ENCODE data around the gene CSAG2. TPM values are rescaled to one million over a fixed set of nuclear protein-coding genes. Genes with fewer than 3 reads are reported as not detected.
"Not testable (repeated sequence)": the region's sequence is repeated elsewhere in the genome, so short reads cannot be mapped to it uniquely, and the experiment has no call there.

The CSAG2 gene
- total RNA-seq, 1 donor from 2014 or later, result not detected

DNA sequence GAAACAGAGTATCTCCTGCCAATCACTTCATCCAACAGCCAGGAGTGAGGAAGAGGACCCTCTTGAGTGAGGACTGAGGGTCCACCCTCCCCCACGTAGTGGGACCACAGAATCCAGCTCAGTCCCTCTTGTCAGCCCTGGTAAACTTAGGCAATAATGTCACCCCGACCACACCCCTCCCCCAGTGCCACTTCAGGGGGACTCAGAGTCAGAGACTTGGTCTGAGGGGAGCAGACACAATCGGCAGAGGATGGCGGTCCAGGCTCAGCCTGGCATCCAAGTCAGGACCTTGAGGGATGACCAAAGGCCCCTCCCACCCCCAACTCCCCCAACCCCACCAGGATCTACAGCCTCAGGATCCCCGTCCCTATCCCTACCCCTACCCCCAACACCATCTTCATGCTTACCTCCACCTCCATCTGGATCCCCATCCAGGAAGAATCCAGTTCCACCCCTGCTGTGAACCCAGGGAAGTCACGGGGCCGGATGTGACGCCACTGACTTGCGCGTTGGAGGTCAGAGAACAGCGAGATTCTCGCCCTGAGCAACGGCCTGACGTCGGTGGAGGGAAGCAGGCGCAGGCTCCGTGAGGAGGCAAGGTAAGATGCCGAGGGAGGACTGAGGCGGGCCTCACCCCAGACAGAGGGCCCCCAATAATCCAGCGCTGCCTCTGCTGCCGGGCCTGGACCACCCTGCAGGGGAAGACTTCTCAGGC is 24.3 kb upstream of the CSAG2 start, which contains the start of the genes CSAG1 and MAGEA12:
CSAG1 (minus strand) TSS at position 461 of the 715 bp plus-strand sequence. CDS start 1,261 bp downstream, outside the sequence.
MAGEA12 (plus strand) TSS at position 497 of the 715 bp plus-strand sequence. CDS start 2,405 bp downstream, outside the sequence.
- H3K9me3 Mint-ChIP-seq, result peaks cover 11% of the 10 kb centered on the region
- H3K27ac Mint-ChIP-seq, result no peak within 1 kb of the TSS
- H3K4me1 Mint-ChIP-seq, result no peaks in the 10 kb centered on the region
- no peak for TF ChIP-seq CTCF (IDR thresholded peaks at IDR 0.05; ENCODE audit: unreplicated experiment)
- H3K4me3 Mint-ChIP-seq, result no peak within 1 kb of the TSS
- H3K27me3 Mint-ChIP-seq (ENCODE audit: low read depth), result peaks cover 16% of the 10 kb centered on the region
- DNase-seq (ENCODE audit: low spot score in 2 of 2, unreplicated experiment in 2 of 2), result no peak
- no peaks in the 10 kb centered on the region for H3K36me3 Mint-ChIP-seq

DNA sequence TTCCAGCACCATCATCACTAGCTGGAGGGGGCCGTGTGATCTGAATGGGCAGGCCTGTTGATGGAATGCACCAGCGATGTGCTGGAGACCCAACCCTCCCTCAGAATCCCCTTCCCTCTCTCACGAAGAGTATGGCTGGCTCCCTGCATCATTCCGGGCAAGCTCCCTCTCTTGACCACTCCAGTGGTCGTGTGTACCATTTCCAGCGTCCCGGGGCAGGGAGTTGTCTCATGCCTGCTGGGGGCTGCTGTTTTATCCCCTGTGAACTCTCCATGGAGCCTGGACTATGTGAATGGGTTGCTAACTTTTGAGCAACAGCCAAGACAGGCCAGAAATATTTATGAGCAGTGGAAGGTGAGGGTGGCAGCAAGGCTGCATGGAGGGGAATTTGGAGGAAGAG is 16.3 kb upstream of the CSAG2 start:
- H3K36me3 Mint-ChIP-seq, result no peaks in the 10 kb centered on the region
- H3K4me1 Mint-ChIP-seq, result no peaks in the 10 kb centered on the region
- H3K9me3 Mint-ChIP-seq, result peaks cover 26% of the 10 kb centered on the region
- H3K27me3 Mint-ChIP-seq (ENCODE audit: low read depth), result peaks cover 9% of the 10 kb centered on the region
- TF ChIP-seq CTCF (IDR thresholded peaks at IDR 0.05; ENCODE audit: unreplicated experiment), result no peak
- H3K27ac Mint-ChIP-seq, result no peak overlapping the region
- no peak overlapping the region for H3K4me3 Mint-ChIP-seq
- DNase-seq (ENCODE audit: low spot score in 2 of 2, unreplicated experiment in 2 of 2), result no peak

GRCh38 chrX:152713815-152714787 is 5.0 kb upstream of the CSAG2 start, which contains the start of gene MAGEA2B:
Gene MAGEA2B, plus strand, starts transcription at chrX:152714628. Its CDS starts 2,479 bp downstream, at chrX:152717107.
- not testable (repeated sequence) for H3K4me3 Mint-ChIP-seq; H3K36me3 Mint-ChIP-seq; H3K27ac Mint-ChIP-seq; DNase-seq (ENCODE audit: low spot score in 2 of 2, unreplicated experiment in 2 of 2); H3K27me3 Mint-ChIP-seq (ENCODE audit: low read depth); H3K4me1 Mint-ChIP-seq; H3K9me3 Mint-ChIP-seq

- not testable (repeated sequence) for H3K9me3 Mint-ChIP-seq; H3K27me3 Mint-ChIP-seq (ENCODE audit: low read depth); H3K4me3 Mint-ChIP-seq; H3K36me3 Mint-ChIP-seq; H3K27ac Mint-ChIP-seq; H3K4me1 Mint-ChIP-seq; DNase-seq (ENCODE audit: low spot score in 2 of 2, unreplicated experiment in 2 of 2)
Measured at GRCh38 chrX:152713195-152713594, 4.1 kb upstream of the CSAG2 start.

GRCh38 chrX:152706500-152706899 is 2.6 kb downstream of the CSAG2 start:
- not testable (repeated sequence) for DNase-seq (ENCODE audit: low spot score in 2 of 2, unreplicated experiment in 2 of 2); H3K27me3 Mint-ChIP-seq (ENCODE audit: low read depth); H3K36me3 Mint-ChIP-seq; H3K27ac Mint-ChIP-seq; H3K4me3 Mint-ChIP-seq; H3K4me1 Mint-ChIP-seq; H3K9me3 Mint-ChIP-seq

DNA sequence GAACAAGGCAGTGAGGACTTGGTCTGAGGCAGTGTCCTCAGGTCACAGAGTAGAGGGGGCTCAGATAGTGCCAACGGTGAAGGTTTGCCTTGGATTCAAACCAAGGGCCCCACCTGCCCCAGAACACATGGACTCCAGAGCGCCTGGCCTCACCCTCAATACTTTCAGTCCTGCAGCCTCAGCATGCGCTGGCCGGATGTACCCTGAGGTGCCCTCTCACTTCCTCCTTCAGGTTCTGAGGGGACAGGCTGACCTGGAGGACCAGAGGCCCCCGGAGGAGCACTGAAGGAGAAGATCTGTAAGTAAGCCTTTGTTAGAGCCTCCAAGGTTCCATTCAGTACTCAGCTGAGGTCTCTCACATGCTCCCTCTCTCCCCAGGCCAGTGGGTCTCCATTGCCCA is 8.7 kb downstream of the CSAG2 start:
- H3K36me3 Mint-ChIP-seq; H3K4me1 Mint-ChIP-seq; H3K27ac Mint-ChIP-seq; H3K9me3 Mint-ChIP-seq; H3K4me3 Mint-ChIP-seq; H3K27me3 Mint-ChIP-seq (ENCODE audit: low read depth); DNase-seq (ENCODE audit: low spot score in 2 of 2, unreplicated experiment in 2 of 2): not testable (repeated sequence)

DNA sequence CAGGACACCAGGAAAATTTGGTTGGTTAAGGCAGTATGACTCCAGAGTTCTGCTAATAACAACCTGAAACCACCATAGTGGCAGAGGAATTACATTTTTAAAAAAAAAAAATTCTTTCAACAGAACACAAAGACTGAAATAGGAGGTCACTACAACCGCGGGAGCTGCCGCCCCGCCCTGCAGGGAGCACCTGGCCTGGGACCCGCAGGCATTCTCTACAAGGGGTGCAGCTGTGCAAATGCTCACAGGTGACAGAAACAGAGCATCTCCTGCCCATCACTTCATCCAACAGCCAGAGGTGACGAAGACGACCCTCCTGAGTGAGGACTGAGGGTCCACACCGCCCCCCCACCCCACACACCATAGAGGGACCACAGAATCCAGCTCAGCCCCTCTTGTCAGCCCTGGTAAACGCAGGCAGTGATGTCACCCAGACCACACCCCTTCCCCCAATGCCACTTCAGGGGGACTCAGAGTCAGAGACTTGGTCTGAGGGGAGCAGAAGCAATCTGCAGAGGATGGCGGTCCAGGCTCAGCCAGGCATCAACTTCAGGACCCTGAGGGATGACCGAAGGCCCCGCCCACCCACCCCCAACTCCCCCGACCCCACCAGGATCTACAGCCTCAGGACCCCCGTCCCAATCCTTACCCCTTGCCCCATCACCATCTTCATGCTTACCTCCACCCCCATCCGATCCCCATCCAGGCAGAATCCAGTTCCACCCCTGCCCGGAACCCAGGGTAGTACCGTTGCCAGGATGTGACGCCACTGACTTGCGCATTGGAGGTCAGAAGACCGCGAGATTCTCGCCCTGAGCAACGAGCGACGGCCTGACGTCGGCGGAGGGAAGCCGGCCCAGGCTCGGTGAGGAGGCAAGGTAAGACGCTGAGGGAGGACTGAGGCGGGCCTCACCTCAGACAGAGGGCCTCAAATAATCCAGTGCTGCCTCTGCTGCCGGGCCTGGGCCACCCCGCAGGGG is 10.8 kb downstream of the CSAG2 start, which contains the start of gene MAGEA3:
MAGEA3 (plus strand) TSS at position 843 of the 980 bp plus-strand sequence. CDS start 2,039 bp downstream, outside the sequence.
- not testable (repeated sequence) for H3K9me3 Mint-ChIP-seq; DNase-seq (ENCODE audit: low spot score in 2 of 2, unreplicated experiment in 2 of 2); H3K27me3 Mint-ChIP-seq (ENCODE audit: low read depth); H3K36me3 Mint-ChIP-seq; H3K4me3 Mint-ChIP-seq; H3K4me1 Mint-ChIP-seq; H3K27ac Mint-ChIP-seq

DNA sequence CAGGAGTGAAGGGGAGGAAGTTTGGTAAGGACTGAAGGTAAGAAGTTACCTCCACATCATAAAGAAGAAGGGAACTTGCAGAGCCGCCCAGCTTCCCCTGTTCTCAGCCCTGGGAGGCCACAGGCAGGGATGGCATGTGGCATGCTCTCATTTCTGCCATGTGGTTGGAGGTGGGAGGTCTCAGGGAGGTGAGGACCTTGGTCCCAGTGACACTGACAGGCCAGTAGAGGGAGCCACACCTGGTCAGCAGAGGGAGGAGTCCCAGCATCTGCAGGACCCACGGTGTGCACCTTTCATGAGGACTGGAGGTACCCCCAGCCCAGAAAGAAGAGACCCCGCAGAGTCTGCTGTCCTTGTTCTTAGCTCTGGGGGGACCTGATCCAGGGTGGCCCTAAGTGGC is 28.1 kb downstream of the CSAG2 start:
- H3K36me3 Mint-ChIP-seq; DNase-seq (ENCODE audit: low spot score in 2 of 2, unreplicated experiment in 2 of 2); H3K4me3 Mint-ChIP-seq; H3K27ac Mint-ChIP-seq; H3K4me1 Mint-ChIP-seq: not testable (repeated sequence)
- Mint-ChIP-seq H3K9me3 (peaks cover 14% of the 10 kb centered on the region), H3K27me3 (ENCODE audit: low read depth) (peaks cover 15% of the 10 kb centered on the region)

DNA sequence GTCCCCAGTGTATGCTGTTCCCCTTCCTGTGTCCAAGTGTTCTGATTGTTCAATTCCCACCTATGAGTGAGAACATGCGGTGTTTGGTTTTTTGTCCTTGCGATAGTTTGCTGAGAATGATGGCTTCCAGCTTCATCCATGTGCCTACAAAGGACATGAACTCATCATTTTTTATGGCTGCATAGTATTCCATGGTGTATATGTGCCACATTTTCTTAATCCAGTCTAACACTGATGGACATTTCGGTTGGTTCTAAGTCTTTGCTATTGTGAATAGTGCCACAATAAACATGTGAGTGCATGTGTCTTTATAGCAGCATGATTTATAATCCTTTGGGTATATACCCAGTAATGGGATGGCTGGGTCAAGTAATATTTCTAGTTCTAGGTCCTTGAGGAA is 34.4 kb downstream of the CSAG2 start:
- H3K36me3 Mint-ChIP-seq; DNase-seq (ENCODE audit: low spot score in 2 of 2, unreplicated experiment in 2 of 2); H3K27ac Mint-ChIP-seq; H3K4me1 Mint-ChIP-seq; H3K4me3 Mint-ChIP-seq: not testable (repeated sequence)
- Mint-ChIP-seq H3K27me3 (ENCODE audit: low read depth) (peaks cover 19% of the 10 kb centered on the region), H3K9me3 (peaks cover 23% of the 10 kb centered on the region)

All from mesothelial cell of epicardium (in vitro differentiated cells).